ELF-1 (cell line): ENCODE results near the gene TSPO2.

Experiments used
- DNase-seq: peaks from one replicate; pipeline ENCODE4 v3.0.0-alpha.2; 2016; ENCODE audit warnings: low read depth, low spot score

TSPO2 gene

GRCh38 chr6:41049955-41050354 lies 7.7 kb downstream of the TSPO2 start:
- no peak for DNase-seq

GRCh38 chr6:41050536-41050935 lies 8.3 kb downstream of the TSPO2 start:
- no peak for DNase-seq

- no peak for DNase-seq
Observed at GRCh38 chr6:41051873-41052272, 9.6 kb downstream of the TSPO2 start.

- peak; percentile 47 for DNase-seq
Observed at GRCh38 chr6:41053041-41053440, 10.8 kb downstream of the TSPO2 start, which contains the start of gene APOBEC2. APOBEC2 (plus strand) TSS chr6:41053202; CDS start chr6:41053348, 146 bp downstream.

GRCh38 chr6:41054511-41054910 lies 12.2 kb downstream of the TSPO2 start:
- DNase-seq: no peak

- no peak for DNase-seq
Observed at GRCh38 chr6:41055149-41055548, 12.9 kb downstream of the TSPO2 start.

GRCh38 chr6:41056768-41057490 lies 14.7 kb downstream of the TSPO2 start:
- DNase-seq: no peak

- DNase-seq: peak; percentile 39
Observed at GRCh38 chr6:41058783-41059181, 16.5 kb downstream of the TSPO2 start.

GRCh38 chr6:41059556-41059955 lies 17.3 kb downstream of the TSPO2 start:
- DNase-seq: no peak

- DNase-seq: no peak
Observed at GRCh38 chr6:41061196-41061726, 19.0 kb downstream of the TSPO2 start.

GRCh38 chr6:41062056-41062455 lies 19.8 kb downstream of the TSPO2 start:
- DNase-seq: no peak

GRCh38 chr6:41063884-41064285 lies 21.6 kb downstream of the TSPO2 start:
- no peak for DNase-seq

- no peak for DNase-seq
Observed at GRCh38 chr6:41064841-41065240, 22.6 kb downstream of the TSPO2 start.

GRCh38 chr6:41065550-41066026 lies 23.3 kb downstream of the TSPO2 start:
- DNase-seq: no peak

- DNase-seq: peak; percentile 70
Observed at GRCh38 chr6:41066867-41067304, 24.6 kb downstream of the TSPO2 start.

GRCh38 chr6:41071501-41071922 lies 29.2 kb downstream of the TSPO2 start:
- no peak for DNase-seq

GRCh38 chr6:41071923-41072835 lies 29.9 kb downstream of the TSPO2 start, which contains the start of gene OARD1:
OARD1 (minus strand) TSS chr6:41072356; CDS start chr6:41071634, 722 bp downstream.
- peak; percentile 100 for DNase-seq

- no peak for DNase-seq
Observed at GRCh38 chr6:41072836-41073202, 30.6 kb downstream of the TSPO2 start, which contains the start of gene NFYA. NFYA (plus strand) TSS chr6:41072974; CDS start chr6:41079090, 6,116 bp downstream.

GRCh38 chr6:41073203-41073967 lies 31.1 kb downstream of the TSPO2 start:
- DNase-seq: peak; percentile 93

- DNase-seq: peak; percentile 31
Observed at GRCh38 chr6:41073968-41074691, 31.9 kb downstream of the TSPO2 start.
